MG63 (cell line): ENCODE measurements around the gene GBX1. TPM values are rescaled to one million over a fixed set of nuclear protein-coding genes. Genes with fewer than 3 reads are reported as not detected.

Experiments
- DNase-seq: peaks from one replicate; pipeline ENCODE4 v3.0.0-alpha.2; 2020
- H3K27me3 ChIP-seq: fragments of 250-450 bp; sonication (Bioruptor Pico); 2 replicates; pipeline ENCODE4 v1.5.1; 2020; ENCODE audit warnings: mild to moderate bottlenecking, moderate library complexity
- H3K36me3 ChIP-seq: fragments of 250-450 bp; sonication (Bioruptor Pico); 2 replicates; pipeline ENCODE4 v1.5.1; 2020; ENCODE audit warnings: mild to moderate bottlenecking, moderate library complexity
- H3K4me3 ChIP-seq: fragments of 250-450 bp; sonication (Bioruptor Pico); 2 replicates; pipeline ENCODE4 v1.5.1; 2020; ENCODE audit warnings: mild to moderate bottlenecking, moderate library complexity
- H3K9me3 ChIP-seq: fragments of 250-450 bp; sonication (Bioruptor Pico); 2 replicates; pipeline ENCODE4 v1.5.1; 2020; ENCODE audit warnings: mild to moderate bottlenecking, moderate library complexity
- total RNA-seq: library from RNA; depleted of rRNA; stranded (reverse); fragments of >200 nt; shearing (Covaris generic); gene quantifications from 2 replicates; pipeline ENCODE4 v1.2.3, GENCODE V29; 2014; ENCODE audit warnings: low replicate concordance

GBX1 gene
- total RNA-seq, 1 experiment from 2014 or later: not detected

DNA sequence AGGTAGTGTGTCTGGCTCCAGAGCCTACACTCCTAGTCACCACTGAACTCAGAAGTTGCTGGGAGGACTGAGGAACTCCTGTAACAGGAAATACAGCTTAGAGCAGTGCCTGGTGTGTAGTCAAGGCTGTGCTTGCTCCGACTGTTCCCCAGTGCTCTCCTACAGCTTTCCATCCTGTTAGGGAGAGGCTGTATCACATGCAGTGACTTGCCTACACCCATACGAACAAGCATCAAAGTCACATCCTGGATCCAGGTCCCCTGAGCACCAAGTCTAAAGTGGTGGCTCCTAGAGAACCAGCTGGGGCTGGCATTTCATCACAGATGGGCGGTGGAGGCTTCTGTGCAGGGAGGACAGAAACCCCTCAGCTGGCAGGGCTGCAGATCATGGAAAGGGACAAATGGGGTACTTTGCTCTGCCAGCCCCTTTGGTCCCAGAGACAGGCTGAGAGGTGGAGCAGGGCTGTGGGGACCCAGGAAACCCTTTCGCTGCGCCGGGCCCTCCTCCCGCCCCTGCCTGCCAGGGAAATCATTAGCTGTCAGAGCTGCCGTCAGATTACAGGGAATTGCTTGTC, 11.9 kb upstream of the GBX1 start:
- Histone ChIP-seq H3K36me3 (no peaks in the 10 kb centered on the region), H3K27me3 (no peaks in the 10 kb centered on the region)

GRCh38 chr7:151178831-151179230, 11.3 kb upstream of the GBX1 start:
- Histone ChIP-seq H3K27me3 (no peaks in the 10 kb centered on the region), H3K36me3 (no peaks in the 10 kb centered on the region), H3K4me3 (no peak overlapping the region), H3K9me3 (no peaks in the 10 kb centered on the region)
- DNase-seq: no peak

More for the DNA sequence above, 11.9 kb upstream of the GBX1 start:
- no peak overlapping the region for H3K4me3 ChIP-seq
- no peak for DNase-seq
- no peaks in the 10 kb centered on the region for H3K9me3 ChIP-seq

DNA sequence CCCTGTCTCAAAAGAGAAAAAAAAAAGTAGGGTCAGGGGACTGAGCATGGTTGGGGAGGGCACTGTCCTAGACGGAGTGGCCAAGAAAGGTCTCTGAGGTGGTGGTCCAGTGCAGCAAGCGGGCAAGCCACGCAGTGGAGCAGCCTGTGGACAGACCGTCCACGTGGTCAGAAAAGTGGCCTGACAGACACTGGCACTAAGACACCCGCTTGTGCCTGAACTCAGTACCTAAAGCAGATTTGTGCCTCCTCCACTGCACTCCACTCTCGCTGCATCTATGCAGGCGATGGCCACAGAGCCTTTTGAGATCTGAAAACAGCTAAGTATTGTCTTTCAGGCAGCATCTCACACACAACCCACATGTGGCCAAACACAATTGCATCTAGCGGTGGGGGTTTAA, 10.7 kb upstream of the GBX1 start:
- no peaks in the 10 kb centered on the region for H3K9me3 ChIP-seq
- no peak overlapping the region for H3K4me3 ChIP-seq
- no peak for DNase-seq
- no peaks in the 10 kb centered on the region for H3K36me3 ChIP-seq
- no peaks in the 10 kb centered on the region for H3K27me3 ChIP-seq

DNA sequence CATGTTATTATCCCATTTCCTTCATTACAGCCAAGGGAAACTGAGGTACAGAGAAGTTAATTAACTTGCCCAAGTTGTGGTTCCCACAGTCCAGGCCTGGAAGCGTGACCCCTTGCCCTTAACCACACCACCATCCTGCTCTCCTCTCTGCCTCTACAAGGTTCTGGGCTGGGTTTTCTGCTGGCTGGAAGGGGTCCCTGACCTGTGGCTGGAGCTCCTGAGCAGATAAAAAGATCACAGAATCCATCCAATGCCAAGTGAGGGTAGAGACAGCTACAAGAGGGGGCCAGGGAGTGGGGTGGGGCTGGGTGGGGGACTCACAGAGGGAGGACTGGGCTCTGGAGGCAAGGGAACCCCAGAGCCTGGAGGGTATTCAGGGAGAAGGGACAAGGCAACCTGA, 9.8 kb upstream of the GBX1 start:
- no peak overlapping the region for H3K4me3 ChIP-seq
- H3K36me3 ChIP-seq: no peaks in the 10 kb centered on the region
- no peak for DNase-seq
- H3K27me3 ChIP-seq: no peaks in the 10 kb centered on the region; the same call in 1 of the 2 replicates
- H3K9me3 ChIP-seq: no peaks in the 10 kb centered on the region

- H3K27me3 ChIP-seq: no peaks in the 10 kb centered on the region; the same call in 1 of the 2 replicates
- DNase-seq: no peak
- H3K36me3 ChIP-seq: no peaks in the 10 kb centered on the region
- no peaks in the 10 kb centered on the region for H3K9me3 ChIP-seq
- H3K4me3 ChIP-seq: no peak overlapping the region
Observed at GRCh38 chr7:151176401-151176800, 8.9 kb upstream of the GBX1 start.

DNA sequence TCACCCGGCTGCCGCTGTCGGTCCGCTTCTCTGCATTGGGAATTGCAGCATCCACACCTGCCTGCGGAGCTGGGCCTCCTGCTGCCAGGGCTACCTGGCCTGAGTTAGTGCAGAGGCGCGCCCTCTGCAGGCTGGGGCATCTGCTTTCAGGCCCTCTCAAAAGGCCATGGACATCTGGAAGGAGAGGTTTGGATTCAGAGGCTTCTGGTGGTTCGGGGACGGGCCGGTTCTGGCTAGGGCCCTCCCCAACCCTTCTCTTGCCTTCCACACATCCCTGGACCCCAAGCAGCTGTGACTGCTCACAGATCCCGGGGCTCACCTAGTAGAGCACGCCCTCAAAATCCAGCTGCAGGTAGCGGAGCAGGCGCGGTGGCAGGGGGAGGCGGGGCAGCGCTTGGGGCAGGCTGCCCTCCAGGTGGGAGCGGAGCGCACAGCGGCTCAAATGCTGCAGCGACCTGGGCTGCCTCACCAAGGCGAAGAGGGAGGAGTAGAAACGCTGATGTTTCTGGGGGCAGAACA, 8.4 kb upstream of the GBX1 start:
- no peaks in the 10 kb centered on the region; the same call in 1 of the 2 replicates for H3K27me3 ChIP-seq
- no peaks in the 10 kb centered on the region for H3K9me3 ChIP-seq
- DNase-seq: no peak
- no peaks in the 10 kb centered on the region for H3K36me3 ChIP-seq
- H3K4me3 ChIP-seq: no peak overlapping the region

GRCh38 chr7:151175047-151175792, 7.7 kb upstream of the GBX1 start:
- Histone ChIP-seq H3K4me3 (no peak overlapping the region), H3K27me3 (no peaks in the 10 kb centered on the region; the same call in 1 of the 2 replicates), H3K9me3 (no peaks in the 10 kb centered on the region), H3K36me3 (no peaks in the 10 kb centered on the region)
- DNase-seq: no peak

GRCh38 chr7:151174246-151175046, 7.0 kb upstream of the GBX1 start:
- DNase-seq: no peak
- no peak overlapping the region for H3K4me3 ChIP-seq
- no peaks in the 10 kb centered on the region for H3K9me3 ChIP-seq
- no peaks in the 10 kb centered on the region for H3K36me3 ChIP-seq
- H3K27me3 ChIP-seq: no peaks in the 10 kb centered on the region; the same call in 1 of the 2 replicates

- Histone ChIP-seq H3K9me3 (no peaks in the 10 kb centered on the region), H3K4me3 (no peak overlapping the region), H3K27me3 (peaks cover 4% of the 10 kb centered on the region), H3K36me3 (no peaks in the 10 kb centered on the region)
- DNase-seq: no peak
Observed at GRCh38 chr7:151173386-151174245, 6.1 kb upstream of the GBX1 start.

- peaks cover 10% of the 10 kb centered on the region for H3K27me3 ChIP-seq
- H3K36me3 ChIP-seq: no peaks in the 10 kb centered on the region
- DNase-seq: peak; percentile 46
- no peaks in the 10 kb centered on the region for H3K9me3 ChIP-seq
- H3K4me3 ChIP-seq: no peak overlapping the region
Observed at GRCh38 chr7:151172273-151173141, 5.0 kb upstream of the GBX1 start.

DNA sequence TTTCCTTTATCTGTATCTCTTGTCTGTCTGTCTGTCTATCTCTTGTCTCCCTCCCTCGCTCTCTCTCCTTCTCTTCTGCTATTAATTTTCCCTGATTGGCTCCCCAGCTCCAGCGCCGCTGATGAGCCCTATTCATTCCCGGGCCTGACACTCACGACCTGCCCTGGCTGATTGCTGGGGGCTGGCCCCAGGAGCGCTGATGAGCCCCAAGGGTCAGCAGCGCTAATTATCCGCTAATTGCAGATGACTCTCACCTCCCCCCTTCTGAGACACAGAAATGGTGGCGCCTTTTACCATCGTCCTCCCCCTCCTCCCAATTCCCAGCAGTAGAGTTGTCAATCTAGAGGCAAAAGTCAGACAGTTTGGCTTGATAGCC, 1.3 kb upstream of the GBX1 start:
- no peak overlapping the region for H3K4me3 ChIP-seq
- peaks cover 18% of the 10 kb centered on the region for H3K27me3 ChIP-seq
- no peaks in the 10 kb centered on the region for H3K36me3 ChIP-seq
- no peak for DNase-seq
- H3K9me3 ChIP-seq: no peaks in the 10 kb centered on the region

GRCh38 chr7:151168003-151168786, 701 bp upstream of the GBX1 start:
- Histone ChIP-seq H3K27me3 (peaks cover 20% of the 10 kb centered on the region), H3K4me3 (peak overlapping the region; percentile 29)
- peak; percentile 23 for DNase-seq

DNA sequence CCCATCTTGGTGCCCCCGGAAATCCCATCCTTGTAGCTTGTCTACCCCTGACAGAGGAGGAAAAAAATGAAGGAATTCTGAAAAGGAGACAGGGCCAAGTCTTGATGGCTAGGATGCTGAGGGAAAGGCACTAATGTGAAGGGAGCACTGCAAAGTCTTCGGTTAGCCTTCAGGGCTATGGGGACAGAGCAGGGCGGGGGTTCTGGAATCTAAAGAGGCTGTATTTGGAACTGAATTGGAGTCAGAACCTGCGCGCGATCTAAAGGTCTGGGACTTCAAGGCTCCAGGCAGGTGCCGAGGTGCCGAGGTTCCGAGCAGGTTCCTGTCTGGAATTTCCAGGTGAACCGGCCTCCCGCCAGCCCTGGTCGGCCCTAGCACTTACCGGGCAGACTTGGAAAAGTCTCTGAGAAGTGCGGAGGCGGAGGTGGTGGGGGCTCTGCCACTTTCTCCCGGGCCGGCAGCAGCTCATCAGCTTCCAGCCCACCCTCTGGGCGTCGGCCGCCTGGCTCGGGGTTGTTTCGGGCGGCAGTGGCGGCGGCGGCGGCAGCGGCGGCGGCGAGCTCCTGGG, 781 bp downstream of the GBX1 start:
- DNase-seq: no peak
- Histone ChIP-seq H3K4me3 (no peak overlapping the region), H3K9me3 (no peaks in the 10 kb centered on the region), H3K27me3 (peaks cover 20% of the 10 kb centered on the region), H3K36me3 (no peaks in the 10 kb centered on the region)

More at GRCh38 chr7:151168003-151168786, 701 bp upstream of the GBX1 start:
- Histone ChIP-seq H3K9me3 (no peaks in the 10 kb centered on the region), H3K36me3 (no peaks in the 10 kb centered on the region)

- no peak for DNase-seq
- Histone ChIP-seq H3K36me3 (no peaks in the 10 kb centered on the region), H3K4me3 (no peak overlapping the region), H3K27me3 (peaks cover 5% of the 10 kb centered on the region), H3K9me3 (no peaks in the 10 kb centered on the region)
Observed at GRCh38 chr7:151161757-151162156, 5.7 kb downstream of the GBX1 start.
